ENCODE data around the gene PNPLA7.
"Not testable (repeated sequence)": the region's sequence is repeated elsewhere in the genome, so short reads cannot be mapped to it uniquely, and the experiment has no call there.

Gene PNPLA7

GRCh38 chr9:137520614-137521404, 29.4 kb downstream of the PNPLA7 start (continued):
- TF ChIP-seq ZNF514 (tag by site-specific recombination; IDR thresholded peaks at IDR 0.05) (no peak), ZNF26 (tag by site-specific recombination; IDR thresholded peaks at IDR 0.05) (no peak), ZNF791 (tag by site-specific recombination; IDR thresholded peaks at IDR 0.05) (no peak), ZXDB (tag by site-specific recombination; IDR thresholded peaks at IDR 0.05) (no peak), ZNF280D (tag by site-specific recombination; IDR thresholded peaks at IDR 0.05) (no peak), ZNF521 (tag by site-specific recombination; IDR thresholded peaks at IDR 0.05) (no peak)

- Histone ChIP-seq H3K9me3 (ENCODE audit: control insufficient read depth, insufficient read depth, low read depth, low read length) (no peaks in the 10 kb centered on the region), H3K27ac (ENCODE audit: extremely low read depth, low read depth, low read length) (no peak overlapping the region), H3K4me3 (ENCODE audit: low read depth, low read length) (no peak overlapping the region), H3K4me1 (ENCODE audit: control insufficient read depth, insufficient read depth, low read length) (no peaks in the 10 kb centered on the region), H3K36me3 (ENCODE audit: control insufficient read depth in 2 of 2, insufficient read depth in 1 of 2, low read length in 2 of 2) (no peaks in the 10 kb centered on the region)
- CTCF ChIA-PET = interaction anchor here (1.5 kb wide), 1 partner anchor 753 kb away, joined by 3 read pairs; no protein-coding TSS in a partner anchor
- POLR2A ChIA-PET = no interaction called here
- no peak for TF ChIP-seq ZNF785 (tag by site-specific recombination; IDR thresholded peaks at IDR 0.05)
- no peak for TF ChIP-seq ZNF514 (tag by site-specific recombination; IDR thresholded peaks at IDR 0.05)
Measured at GRCh38 chr9:137519553-137519952, 30.6 kb downstream of the PNPLA7 start.

GRCh38 chr9:137518661-137519459, 31.3 kb downstream of the PNPLA7 start:
- H3K27ac ChIP-seq (ENCODE audit: extremely low read depth, low read depth, low read length); H3K4me3 ChIP-seq (ENCODE audit: low read depth, low read length); H3K36me3 ChIP-seq (ENCODE audit: control insufficient read depth in 2 of 2, insufficient read depth in 1 of 2, low read length in 2 of 2); CTCF ChIA-PET; H3K9me3 ChIP-seq (ENCODE audit: control insufficient read depth, insufficient read depth, low read depth, low read length); POLR2A ChIA-PET; H3K4me1 ChIP-seq (ENCODE audit: control insufficient read depth, insufficient read depth, low read length): not testable (repeated sequence)

- POLR2A ChIA-PET = no interaction called here
- TF ChIP-seq HIC1 (tag by site-specific recombination; IDR thresholded peaks at IDR 0.05) (0 out of 2 replicates have a peak, but pooled peaks have one; percentile 49), ZBTB44 (tag by site-specific recombination; IDR thresholded peaks at IDR 0.05) (no peak)
- Histone ChIP-seq H3K9me3 (ENCODE audit: control insufficient read depth, insufficient read depth, low read depth, low read length) (no peaks in the 10 kb centered on the region), H3K4me3 (ENCODE audit: low read depth, low read length) (no peak overlapping the region), H3K27ac (ENCODE audit: extremely low read depth, low read depth, low read length) (no peak overlapping the region), H3K4me1 (ENCODE audit: control insufficient read depth, insufficient read depth, low read length) (no peaks in the 10 kb centered on the region), H3K36me3 (ENCODE audit: control insufficient read depth in 2 of 2, insufficient read depth in 1 of 2, low read length in 2 of 2) (no peaks in the 10 kb centered on the region)
- CTCF ChIA-PET = interaction anchor here (0.8 kb wide), 1 partner anchor 15 kb away, joined by 3 read pairs; no protein-coding TSS in a partner anchor
Measured at GRCh38 chr9:137516144-137516917, 33.9 kb downstream of the PNPLA7 start.

Measured in HEK293 (cell line).